Activated T-helper 1 cell treated with anti-CD3 and anti-CD28 coated beads, Interleukin-12 subunit alpha, Interleukin-12 subunit beta, Interleukin-2, Interleukin-4 antibody, amounts not matched to agents 30 ng/mL and 10 ng/mL and 1 ng/mL, durations not matched to agents 14 hours and 24 hours and 36 hours (primary cell): Measurements from ENCODE around the gene PBX3. TPM values are rescaled to one million over a fixed set of nuclear protein-coding genes. Genes with fewer than 3 reads are reported as not detected.

Source experiments
- DNase-seq: peaks from one replicate; pipeline ENCODE4 v3.0.0; 2021; ENCODE audit warnings: low spot score
- H3K27ac Mint-ChIP-seq: one replicate; pipeline ENCODE4 v1.8.0; 2021; ENCODE audit warnings: mild to moderate bottlenecking, mixed read lengths
- H3K27me3 Mint-ChIP-seq: one replicate; pipeline ENCODE4 v1.8.0; 2022; ENCODE audit warnings: mild to moderate bottlenecking, moderate library complexity, mixed read lengths; ENCODE audit not compliant: insufficient read depth
- H3K36me3 Mint-ChIP-seq: one replicate; pipeline ENCODE4 v1.8.0; 2021; ENCODE audit warnings: low read depth, mixed read lengths
- H3K4me1 Mint-ChIP-seq: one replicate; pipeline ENCODE4 v1.8.0; 2021; ENCODE audit warnings: low read depth, mixed read lengths
- H3K4me3 Mint-ChIP-seq: one replicate; pipeline ENCODE4 v1.8.0; 2021; ENCODE audit warnings: mild to moderate bottlenecking, moderate library complexity, mixed read lengths
- H3K9me3 Mint-ChIP-seq: one replicate; pipeline ENCODE4 v1.8.0; 2021; ENCODE audit warnings: mixed read lengths
- intact Hi-C: fragments of 100-400 bp; cut with micrococcal nuclease; formaldehyde crosslinking; loops from one replicate; pipeline ENCODE4 v1.15.1; 2024
- total RNA-seq: library from RNA; stranded (reverse); gene quantifications from 2 replicates; pipeline ENCODE4 v1.2.3, GENCODE V29; 2022

The PBX3 gene
- total RNA-seq, 1 donor from 2014 or later: 24.2 TPM

- DNase-seq: no peak
- H3K9me3 Mint-ChIP-seq: no peaks in the 10 kb centered on the region
- H3K4me1 Mint-ChIP-seq: peaks cover 12% of the 10 kb centered on the region
- no peak overlapping the region for H3K4me3 Mint-ChIP-seq
- peaks cover 28% of the 10 kb centered on the region for H3K27me3 Mint-ChIP-seq
- no peak overlapping the region for H3K27ac Mint-ChIP-seq
- H3K36me3 Mint-ChIP-seq: no peaks in the 10 kb centered on the region
- intact Hi-C loops: no loop called here
Observed at GRCh38 chr9:125742657-125743056, 4.5 kb upstream of the PBX3 start.

GRCh38 chr9:125743682-125744428, 3.3 kb upstream of the PBX3 start:
- no peaks in the 10 kb centered on the region for H3K9me3 Mint-ChIP-seq
- peaks cover 3% of the 10 kb centered on the region for H3K36me3 Mint-ChIP-seq
- no peak for DNase-seq
- H3K4me3 Mint-ChIP-seq: no peak overlapping the region
- H3K27ac Mint-ChIP-seq: no peak overlapping the region
- peaks cover 28% of the 10 kb centered on the region for H3K27me3 Mint-ChIP-seq
- H3K4me1 Mint-ChIP-seq: peaks cover 18% of the 10 kb centered on the region
- intact Hi-C loops: no loop called here

- peaks cover 7% of the 10 kb centered on the region for H3K36me3 Mint-ChIP-seq
- no peak for DNase-seq
- peaks cover 25% of the 10 kb centered on the region for H3K27me3 Mint-ChIP-seq
- H3K27ac Mint-ChIP-seq: no peak overlapping the region
- H3K9me3 Mint-ChIP-seq: no peaks in the 10 kb centered on the region
- H3K4me1 Mint-ChIP-seq: peaks cover 26% of the 10 kb centered on the region
- H3K4me3 Mint-ChIP-seq: no peak overlapping the region
- intact Hi-C loops: loop anchor here (5.0 kb wide), 4 partner anchors 187 to 972 kb away; partner anchors contain the start of genes GAPVD1, NR6A1 and SCAI
Observed at GRCh38 chr9:125744616-125745015, 2.6 kb upstream of the PBX3 start.

DNA sequence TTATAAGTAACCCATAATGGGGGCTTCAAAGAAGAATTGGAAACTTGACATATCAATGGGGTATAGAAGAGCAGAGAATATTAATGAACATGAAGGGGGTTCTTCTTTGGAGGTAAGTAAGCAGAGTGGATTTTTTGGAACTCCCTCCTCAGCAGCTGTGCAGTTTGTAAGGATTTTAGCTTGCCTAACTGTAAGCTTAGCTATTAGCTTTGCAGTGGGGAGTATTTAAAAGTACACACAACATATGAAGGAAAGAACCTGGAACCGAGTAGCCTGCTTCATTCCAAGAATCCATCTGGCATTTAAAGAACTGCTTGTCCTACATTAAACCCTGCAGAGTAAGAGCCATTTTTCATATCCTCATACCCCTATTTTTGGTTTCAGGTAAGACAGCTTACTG, 2.2 kb upstream of the PBX3 start:
- Mint-ChIP-seq H3K27ac (no peak overlapping the region), H3K4me1 (peaks cover 30% of the 10 kb centered on the region), H3K9me3 (no peaks in the 10 kb centered on the region), H3K4me3 (peak overlapping the region; percentile 88), H3K36me3 (peaks cover 8% of the 10 kb centered on the region), H3K27me3 (peaks cover 25% of the 10 kb centered on the region)
- intact Hi-C loops: loop anchor here (5.0 kb wide), 4 partner anchors 188 to 973 kb away; partner anchors contain the start of genes GAPVD1, NR6A1 and SCAI
- no peak for DNase-seq

GRCh38 chr9:125745682-125746016, 1.5 kb upstream of the PBX3 start:
- Mint-ChIP-seq H3K9me3 (no peaks in the 10 kb centered on the region), H3K27ac (peak overlapping the region; percentile 91), H3K4me3 (peak overlapping the region; percentile 88), H3K4me1 (peaks cover 36% of the 10 kb centered on the region), H3K27me3 (peaks cover 27% of the 10 kb centered on the region), H3K36me3 (peaks cover 12% of the 10 kb centered on the region)
- intact Hi-C loops: loop anchor here (1.0 to 5.0 kb wide), 8 partner anchors 38 to 973 kb away; partner anchors contain the start of genes GAPVD1, MAPKAP1, NR6A1 and SCAI
- no peak for DNase-seq

DNA sequence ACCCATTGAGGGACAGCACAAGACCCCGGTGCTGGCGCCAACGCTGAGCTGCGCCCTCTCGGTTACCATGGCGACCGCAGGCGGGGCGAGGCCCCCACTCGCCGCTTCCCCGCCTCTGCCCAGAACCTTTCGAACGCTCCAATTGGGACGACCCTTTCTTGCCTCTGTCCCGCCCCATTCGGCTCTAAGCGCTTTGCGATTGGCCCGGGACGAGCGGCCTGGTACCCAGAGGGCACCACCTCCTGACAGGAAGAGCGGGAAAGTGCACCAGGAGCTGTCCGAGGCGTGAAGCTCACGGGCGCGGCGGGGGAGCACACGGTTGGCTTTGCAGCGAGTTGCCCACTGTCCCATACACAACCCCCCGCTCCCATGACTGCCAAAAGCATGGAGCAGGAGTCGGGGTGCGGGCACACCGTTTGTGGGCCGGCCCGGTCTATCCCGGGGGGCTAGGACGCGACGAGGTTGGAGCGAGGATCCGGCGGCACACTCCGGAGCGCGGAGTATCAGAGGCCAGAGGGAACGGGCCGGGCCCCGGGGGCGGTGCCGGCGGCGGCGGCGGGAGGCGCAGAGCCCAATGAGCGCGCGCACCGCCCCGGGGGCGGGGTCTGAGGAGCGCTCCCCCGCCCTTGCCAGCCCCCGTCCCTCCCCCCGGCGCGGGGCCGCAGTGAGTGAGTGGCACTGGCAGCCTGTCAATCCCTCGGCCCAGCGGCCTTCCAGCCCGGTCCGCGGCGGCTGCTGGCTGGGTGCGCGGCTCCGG, 978 bp upstream of the PBX3 start:
- intact Hi-C loops: loop anchor here (1.0 to 5.0 kb wide), 8 partner anchors 39 to 974 kb away; partner anchors contain the start of genes GAPVD1, MAPKAP1, NR6A1 and SCAI
- Mint-ChIP-seq H3K4me1 (peaks cover 39% of the 10 kb centered on the region), H3K27me3 (peaks cover 25% of the 10 kb centered on the region), H3K4me3 (peak overlapping the region; percentile 88), H3K9me3 (no peaks in the 10 kb centered on the region), H3K27ac (peak overlapping the region; percentile 91), H3K36me3 (peaks cover 14% of the 10 kb centered on the region)
- peak; percentile 88 for DNase-seq

GRCh38 chr9:125746774-125747052, 460 bp upstream of the PBX3 start:
- H3K4me3 Mint-ChIP-seq: no peak overlapping the region
- H3K36me3 Mint-ChIP-seq: peaks cover 14% of the 10 kb centered on the region
- H3K27me3 Mint-ChIP-seq: peaks cover 23% of the 10 kb centered on the region
- peaks cover 39% of the 10 kb centered on the region for H3K4me1 Mint-ChIP-seq
- intact Hi-C loops: loop anchor here (1.0 to 5.0 kb wide), 8 partner anchors 39 to 974 kb away; partner anchors contain the start of genes GAPVD1, MAPKAP1, NR6A1 and SCAI
- no peak for DNase-seq
- no peaks in the 10 kb centered on the region for H3K9me3 Mint-ChIP-seq
- H3K27ac Mint-ChIP-seq: no peak overlapping the region

- peak; percentile 19 for DNase-seq
- Mint-ChIP-seq H3K4me3 (peak overlapping the region; percentile 90), H3K36me3 (peaks cover 16% of the 10 kb centered on the region), H3K27ac (peak overlapping the region; percentile 78), H3K9me3 (no peaks in the 10 kb centered on the region), H3K27me3 (peaks cover 23% of the 10 kb centered on the region), H3K4me1 (peaks cover 39% of the 10 kb centered on the region)
- intact Hi-C loops: loop anchor here (5.0 kb wide), 4 partner anchors 191 to 976 kb away; partner anchors contain the start of genes GAPVD1, NR6A1 and SCAI
Observed at GRCh38 chr9:125747765-125748445, 732 bp downstream of the PBX3 start.

GRCh38 chr9:125748446-125749099, 1.4 kb downstream of the PBX3 start:
- Mint-ChIP-seq H3K27ac (peak overlapping the region; percentile 78), H3K27me3 (peaks cover 18% of the 10 kb centered on the region), H3K9me3 (no peaks in the 10 kb centered on the region), H3K4me3 (peak overlapping the region; percentile 90), H3K4me1 (peaks cover 39% of the 10 kb centered on the region), H3K36me3 (peaks cover 16% of the 10 kb centered on the region)
- intact Hi-C loops: loop anchor here (5.0 kb wide), 4 partner anchors 191 to 976 kb away; partner anchors contain the start of genes GAPVD1, NR6A1 and SCAI
- peak; percentile 2 for DNase-seq

DNA sequence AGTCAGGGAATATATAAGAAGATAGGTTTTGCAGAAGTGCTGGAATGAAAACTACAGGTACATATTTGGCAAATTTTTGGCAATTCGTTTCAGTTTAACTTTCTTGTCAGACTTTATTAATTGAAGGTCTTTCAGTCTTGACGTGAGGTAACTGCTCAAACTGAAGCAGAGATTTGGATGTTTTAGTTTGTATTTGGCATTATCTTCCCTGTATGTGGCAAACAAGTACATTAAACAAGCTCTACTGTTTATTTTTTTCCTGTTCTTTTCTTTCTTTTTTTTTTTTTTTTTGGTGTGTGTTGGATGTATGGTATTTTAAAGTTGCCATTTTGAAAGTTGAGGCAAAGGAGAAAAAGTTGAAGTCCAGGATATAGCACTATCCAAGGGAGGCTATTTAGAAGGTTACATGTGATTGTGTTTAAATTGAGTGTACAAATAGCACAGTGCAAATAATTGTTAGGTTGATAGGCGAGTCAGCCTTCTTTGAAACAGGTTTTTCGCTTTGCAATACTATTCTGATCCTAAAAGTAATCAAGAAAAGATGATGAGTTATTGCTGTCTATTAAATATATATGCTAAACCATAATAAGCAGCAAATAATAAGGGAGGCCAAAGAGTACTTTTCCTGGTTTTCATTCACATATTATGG, 2.2 kb downstream of the PBX3 start:
- no peaks in the 10 kb centered on the region for H3K9me3 Mint-ChIP-seq
- intact Hi-C loops: loop anchor here (5.0 kb wide), 4 partner anchors 192 to 977 kb away; partner anchors contain the start of genes GAPVD1, NR6A1 and SCAI
- H3K4me3 Mint-ChIP-seq: peak overlapping the region; percentile 90
- H3K4me1 Mint-ChIP-seq: peaks cover 39% of the 10 kb centered on the region
- no peak for DNase-seq
- peak overlapping the region; percentile 8 for H3K27ac Mint-ChIP-seq
- H3K27me3 Mint-ChIP-seq: peaks cover 16% of the 10 kb centered on the region
- peaks cover 16% of the 10 kb centered on the region for H3K36me3 Mint-ChIP-seq

GRCh38 chr9:125749951-125750626, 2.9 kb downstream of the PBX3 start:
- no peak overlapping the region for H3K27ac Mint-ChIP-seq

More at GRCh38 chr9:125749951-125750626, 2.9 kb downstream of the PBX3 start:
- Mint-ChIP-seq H3K9me3 (no peaks in the 10 kb centered on the region), H3K4me3 (peak overlapping the region; percentile 90), H3K4me1 (peaks cover 39% of the 10 kb centered on the region), H3K27me3 (peaks cover 9% of the 10 kb centered on the region), H3K36me3 (peaks cover 16% of the 10 kb centered on the region)
- intact Hi-C loops: loop anchor here (5.0 kb wide), 5 partner anchors 193 to 978 kb away; partner anchors contain the start of genes GAPVD1, NR6A1 and SCAI
- no peak for DNase-seq
